Gastroesophageal sphincter (tissue), 3 donors: ENCODE data around the gene COPS4.

Experiments used
- CTCF ChIP-seq, 4 experiments: fragments of 200-600 bp in 2 of 4; fragments of 450-650 bp in 2 of 4; sonication (generic) in 1 of 4; IDR thresholded peaks; one replicate each; pipeline ENCODE4 v1.5.1; 2017 to 2019; ENCODE audit warnings: antibody characterized with exemption in 4 of 4, mild to moderate bottlenecking in 2 of 4, moderate library complexity in 2 of 4
- EP300 ChIP-seq: sonication (generic); formaldehyde crosslinking; IDR thresholded peaks from one replicate; pipeline ENCODE4 v1.6.1; 2017; ENCODE audit warnings: antibody characterized with exemption, mild to moderate bottlenecking
- POLR2A ChIP-seq, 2 donors: fragments of 450-650 bp; IDR thresholded peaks; one replicate each; pipeline ENCODE4 v1.6.1; 2017; ENCODE audit warnings: antibody characterized with exemption in 2 of 2, mild to moderate bottlenecking in 2 of 2, moderate library complexity in 1 of 2
- POLR2AphosphoS5 ChIP-seq: sonication (generic); formaldehyde crosslinking; IDR thresholded peaks from one replicate; pipeline ENCODE4 v1.6.1; 2017; ENCODE audit warnings: antibody characterized with exemption

GRCh38 chr4:83046693-83047473 is 11.9 kb downstream of the COPS4 start:
- no peak for TF ChIP-seq CTCF (IDR thresholded peaks at IDR 0.05)
- no peak for TF ChIP-seq POLR2AphosphoS5
- TF ChIP-seq EP300, result no peak
- no peak for TF ChIP-seq POLR2A (IDR thresholded peaks at IDR 0.05)
